ENCODE measurements around the gene OR2S2.
A peak's percentile ranks its signal among the peaks of the same experiment; 100 is the strongest.
"Not testable (repeated sequence)": the region's sequence is repeated elsewhere in the genome, so short reads cannot be mapped to it uniquely, and the experiment has no call there.

OR2S2 gene

DNA sequence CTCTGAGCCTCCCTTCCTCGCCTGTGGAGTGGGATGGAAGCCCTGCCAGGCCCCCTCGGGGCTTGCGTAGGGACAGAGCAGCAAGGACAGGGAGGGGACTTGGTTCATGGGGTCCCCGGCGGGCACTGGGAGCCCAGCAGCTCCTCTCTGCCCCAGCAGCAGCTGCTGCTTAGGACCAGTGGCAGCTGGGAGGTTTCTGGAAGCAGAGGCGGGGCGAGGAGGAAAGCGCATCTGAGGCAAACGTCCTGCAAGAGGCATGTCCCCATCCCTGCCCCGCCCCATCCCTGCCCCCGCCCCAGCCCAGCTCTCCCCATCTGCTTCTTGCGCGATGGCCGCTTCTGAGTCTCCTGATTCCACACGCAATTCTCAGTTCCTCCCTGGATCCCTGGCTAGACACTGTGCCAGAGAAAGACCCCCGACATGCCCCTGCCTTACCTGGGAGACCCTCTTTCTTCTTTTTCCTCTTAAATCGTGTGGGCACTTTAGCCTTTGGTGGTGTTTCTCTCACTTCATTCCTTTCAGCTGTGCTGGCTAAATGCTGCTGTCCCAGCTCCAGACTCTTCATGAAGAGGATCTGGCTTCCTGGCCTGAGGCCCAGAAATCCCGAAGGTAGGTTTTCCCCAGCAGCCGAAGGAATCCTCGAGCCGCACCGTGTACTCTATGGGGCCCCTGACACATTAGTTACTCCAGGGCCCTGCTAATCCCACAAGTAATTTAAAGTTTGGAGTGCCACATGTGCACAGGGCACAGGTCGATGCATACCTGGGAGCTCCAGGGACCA is 4.4 kb upstream of the OR2S2 start:
- peak; percentile 67 for DNase-seq (ENCODE audit: low read depth)

GRCh38 chr9:35960039-35960655 is 2.2 kb upstream of the OR2S2 start:
- no peak for DNase-seq (ENCODE audit: low read depth)

GRCh38 chr9:35956651-35957050 is 1.3 kb downstream of the OR2S2 start:
- DNase-seq (ENCODE audit: low read depth): no peak

GRCh38 chr9:35954942-35955546 is 2.9 kb downstream of the OR2S2 start:
- DNase-seq (ENCODE audit: low read depth): no peak

- DNase-seq (ENCODE audit: low read depth): no peak
Measured at GRCh38 chr9:35952526-35953191, 5.3 kb downstream of the OR2S2 start.

- peak; percentile 78 for DNase-seq (ENCODE audit: low read depth)
Measured at GRCh38 chr9:35951736-35952135, 6.2 kb downstream of the OR2S2 start.

DNA sequence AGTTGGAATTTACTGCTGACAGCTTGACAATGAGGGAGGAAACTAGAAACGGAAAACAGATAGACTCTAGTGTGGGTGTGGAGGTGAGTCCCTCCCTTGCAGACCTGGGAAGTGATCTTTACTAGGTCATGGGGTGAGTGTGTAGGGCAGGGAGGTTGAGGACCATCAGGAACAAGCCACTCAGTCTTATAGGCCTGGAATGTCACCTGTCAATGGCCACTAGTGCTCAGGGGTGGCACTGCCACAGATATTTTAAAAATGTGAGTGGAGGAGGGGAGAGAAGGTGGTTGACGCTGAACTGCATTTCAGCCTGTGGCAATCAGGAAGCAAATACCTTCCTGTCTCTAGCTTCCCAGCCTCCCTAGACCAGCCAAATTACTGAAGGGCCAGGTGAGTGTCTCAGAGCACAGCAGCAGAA is 9.0 kb downstream of the OR2S2 start:
- DNase-seq (ENCODE audit: low read depth): no peak

GRCh38 chr9:35948451-35948850 is 9.5 kb downstream of the OR2S2 start:
- no peak for DNase-seq (ENCODE audit: low read depth)

- DNase-seq (ENCODE audit: low read depth): peak; percentile 86
Measured at GRCh38 chr9:35945341-35946018, 12.5 kb downstream of the OR2S2 start.

DNA sequence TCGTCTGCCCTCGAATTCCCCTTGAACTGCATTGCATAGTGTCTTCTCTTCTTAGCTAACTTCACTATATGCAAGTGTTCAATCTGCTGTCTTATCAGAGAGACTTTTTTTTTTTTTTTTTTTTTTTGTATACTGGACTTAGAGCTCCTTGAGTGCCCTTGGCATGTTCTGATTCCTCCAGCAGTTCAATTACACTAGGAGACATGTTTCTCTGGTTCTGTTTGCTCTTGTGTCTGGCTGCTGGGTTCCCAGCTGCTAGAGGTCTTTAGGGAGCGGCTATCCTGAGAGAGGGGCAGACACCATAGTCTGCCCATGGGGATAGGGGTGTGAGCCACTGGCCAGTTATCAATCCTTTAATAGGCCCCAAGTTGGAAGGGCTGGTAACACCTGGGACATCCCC is 13.1 kb downstream of the OR2S2 start:
- no peak for DNase-seq (ENCODE audit: low read depth)

DNA sequence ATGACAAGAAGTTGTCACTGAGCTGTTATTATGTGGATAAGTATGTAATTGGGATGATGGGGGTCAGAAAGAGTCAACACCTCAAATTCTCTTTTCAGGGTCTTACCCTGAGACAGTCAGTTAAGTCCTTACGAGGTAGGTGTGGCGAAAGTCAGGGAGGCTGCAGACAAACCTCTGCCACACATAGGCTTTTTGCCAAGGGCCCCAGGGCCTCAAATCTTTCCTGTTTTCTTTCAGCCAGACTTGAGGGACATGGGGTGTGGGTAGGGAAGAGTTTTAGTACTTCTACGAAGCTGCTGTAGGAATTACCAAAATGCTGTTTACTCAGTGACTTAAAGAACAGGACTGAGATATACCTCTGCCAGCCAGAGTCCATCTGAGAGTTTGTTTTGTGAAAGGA is 13.8 kb downstream of the OR2S2 start:
- DNase-seq (ENCODE audit: low read depth): no peak

DNA sequence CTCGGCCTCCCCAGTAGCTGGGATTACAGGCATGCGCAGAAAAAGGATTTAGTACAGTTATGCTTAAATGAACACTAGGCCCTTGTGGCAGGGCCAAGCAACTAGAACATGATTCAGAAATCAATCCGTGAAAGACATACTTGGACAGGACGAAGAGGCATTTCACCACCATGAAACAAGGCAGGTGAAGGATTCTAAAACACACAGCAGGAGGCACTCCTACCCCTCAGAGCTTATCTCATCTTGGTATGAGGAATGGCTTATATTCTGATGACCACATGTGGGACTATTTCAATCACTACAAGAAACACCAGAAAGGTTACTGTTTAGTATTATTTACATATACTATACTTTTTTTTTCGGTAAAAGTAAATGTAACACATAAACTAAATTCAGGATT is 15.7 kb downstream of the OR2S2 start:
- DNase-seq (ENCODE audit: low read depth): no peak

- DNase-seq (ENCODE audit: low read depth): no peak
Measured at GRCh38 chr9:35940458-35941407, 17.2 kb downstream of the OR2S2 start.

GRCh38 chr9:35939679-35940250 is 18.2 kb downstream of the OR2S2 start:
- no peak for DNase-seq (ENCODE audit: low read depth)

DNA sequence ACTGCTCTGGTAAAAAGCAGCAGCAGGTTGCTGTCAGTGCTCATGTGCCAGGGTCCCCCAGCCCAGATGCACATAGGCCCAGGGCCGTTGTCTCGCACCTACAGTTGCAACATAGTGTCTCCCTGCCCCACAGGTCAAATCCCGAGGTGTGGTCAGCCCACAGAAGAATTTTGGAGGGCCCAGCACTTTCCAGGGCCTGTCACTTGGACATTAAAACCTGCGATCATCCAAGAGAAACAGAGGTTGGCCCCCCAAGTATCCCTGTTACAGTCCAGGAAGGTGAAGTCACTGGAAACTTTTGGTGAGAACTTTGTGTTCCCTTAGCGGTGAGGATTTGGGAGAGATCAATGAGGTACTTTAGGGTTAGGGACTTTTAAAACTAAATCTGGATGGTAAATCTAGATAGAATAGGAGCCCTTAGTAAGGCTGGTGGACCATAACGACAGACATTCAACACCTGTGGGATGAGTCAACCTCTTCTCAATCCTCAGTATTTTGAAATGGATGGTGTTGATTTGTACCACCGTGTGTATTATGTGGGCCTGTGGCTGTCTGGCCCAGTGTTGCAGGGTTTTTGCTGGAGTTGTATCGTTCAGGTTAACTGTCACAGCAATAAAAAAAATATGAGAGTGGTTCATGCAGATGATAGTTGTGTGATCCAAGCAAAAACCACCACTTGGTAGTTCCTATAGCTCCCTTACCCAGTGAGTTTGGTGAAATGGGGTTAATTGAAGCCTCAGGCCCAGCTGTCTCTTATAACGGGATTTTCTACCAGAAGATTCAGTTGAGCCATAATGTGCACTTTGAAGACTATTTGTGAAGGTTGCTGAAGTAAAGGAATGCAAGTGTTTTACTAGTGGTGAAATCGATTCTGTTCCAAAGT is 19.2 kb downstream of the OR2S2 start:
- DNase-seq (ENCODE audit: low read depth): no peak

GRCh38 chr9:35937227-35937626 is 20.7 kb downstream of the OR2S2 start:
- no peak for DNase-seq (ENCODE audit: low read depth)

GRCh38 chr9:35935755-35936509 is 22.0 kb downstream of the OR2S2 start:
- peak; percentile 86 for DNase-seq (ENCODE audit: low read depth)

DNA sequence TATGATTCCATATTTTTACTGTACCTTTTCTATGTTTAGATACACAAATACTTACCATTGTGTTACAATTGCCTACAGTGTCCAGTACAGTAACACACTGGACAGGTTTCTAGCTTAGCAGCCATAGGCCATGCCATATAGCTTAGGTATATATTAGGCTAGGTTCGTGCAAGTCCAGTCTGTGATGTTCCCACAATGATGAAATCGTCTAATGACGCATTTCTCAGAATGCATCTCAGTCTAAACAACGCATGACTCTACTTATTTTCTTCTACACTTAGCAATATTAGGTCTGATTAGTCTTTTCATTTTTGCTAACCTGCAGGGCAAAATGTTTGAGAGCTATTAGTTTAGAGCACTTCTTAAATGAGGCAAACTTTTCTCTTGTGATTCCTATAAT is 22.7 kb downstream of the OR2S2 start:
- no peak for DNase-seq (ENCODE audit: low read depth)

DNA sequence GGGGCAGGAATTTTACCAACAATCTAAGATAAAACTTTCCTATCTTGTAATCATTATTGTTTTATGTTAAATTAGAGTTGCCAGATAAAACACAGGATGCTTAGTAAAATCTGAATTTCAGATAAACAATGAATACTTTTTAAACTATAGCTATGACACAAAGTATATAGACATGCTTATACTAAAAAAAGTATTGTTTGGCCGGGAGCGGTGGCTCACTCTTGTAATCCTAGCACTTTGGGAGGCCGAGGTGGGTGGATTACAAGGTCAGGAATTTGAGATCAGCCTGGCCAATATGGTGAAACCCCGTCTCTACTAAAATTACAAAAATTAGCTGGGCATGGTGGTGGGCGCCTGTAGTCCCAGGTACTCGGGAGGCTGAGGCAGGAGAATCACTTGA is 23.9 kb downstream of the OR2S2 start:
- not testable (repeated sequence) for DNase-seq (ENCODE audit: low read depth)

Measured in HS-27A (cell line).